HG02885 (cell line): ENCODE measurements around the gene ZNF384.

Source experiments
- ATAC-seq: cut with Tn5 transposase; IDR thresholded peaks from one replicate; pipeline ENCODE4 v1.9.1; 2021; ENCODE audit warnings: mild to moderate bottlenecking; ENCODE audit not compliant: unreplicated experiment, poor library complexity

The ZNF384 gene

DNA sequence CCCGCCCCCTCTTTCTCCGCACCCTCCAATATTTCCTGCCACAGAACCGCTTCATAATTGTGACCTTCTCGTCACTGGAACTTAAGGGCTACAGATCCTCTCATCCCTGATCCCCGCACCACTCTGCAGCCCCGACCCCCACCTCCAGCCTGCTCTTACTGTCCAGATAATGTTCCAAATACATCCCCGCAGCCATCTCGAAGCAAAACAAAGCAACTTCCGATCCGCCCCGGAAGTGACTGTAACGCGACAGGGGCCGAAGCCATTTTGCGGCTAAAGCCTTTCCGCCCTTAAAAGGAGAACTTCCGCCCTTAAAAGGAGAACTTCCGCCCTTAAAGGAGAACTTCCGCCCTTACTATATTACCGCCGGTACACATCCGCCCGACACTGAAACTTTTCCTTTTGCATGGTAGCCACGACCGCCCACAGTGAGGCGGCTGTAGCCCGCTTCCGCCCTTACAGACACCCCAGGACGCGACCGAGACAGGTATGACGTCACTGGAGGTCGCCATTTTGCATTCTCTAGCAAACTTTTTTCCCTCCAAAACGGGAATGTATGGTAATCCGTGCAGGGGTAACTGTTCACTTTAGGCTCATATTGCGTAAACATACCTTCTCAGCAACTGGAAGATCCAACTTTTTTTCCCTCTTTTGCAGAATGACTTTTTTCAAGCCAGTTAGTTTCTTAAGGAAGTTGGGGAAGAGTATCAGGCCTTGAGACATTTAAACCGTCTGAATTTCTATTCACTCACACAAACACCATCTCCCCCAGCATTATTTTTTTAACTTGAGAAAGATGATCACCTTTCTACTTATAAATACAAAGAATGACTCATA lies 26.1 kb downstream of the ZNF384 start, which contains the start of gene ING4:
TSS of gene ING4 (minus strand) at position 214 of the 837 bp plus-strand sequence. CDS start at position 196, 18 bp downstream.
- ATAC-seq, result peak; percentile 98

DNA sequence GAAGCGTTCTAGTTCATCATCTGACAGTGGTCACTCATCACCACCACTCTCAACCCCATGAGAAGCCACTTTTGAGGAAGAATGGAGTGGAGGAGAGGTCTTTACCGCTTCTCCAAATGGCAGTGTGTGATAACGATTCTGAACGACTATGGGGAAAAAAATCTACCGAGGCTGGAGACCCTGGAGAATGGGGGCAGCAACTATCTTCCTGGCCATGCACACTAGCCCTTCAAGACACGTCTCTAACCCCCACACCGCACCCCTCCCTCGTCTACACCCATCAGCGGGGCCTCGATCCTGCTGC lies 26.6 kb downstream of the ZNF384 start:
- no peak for ATAC-seq

DNA sequence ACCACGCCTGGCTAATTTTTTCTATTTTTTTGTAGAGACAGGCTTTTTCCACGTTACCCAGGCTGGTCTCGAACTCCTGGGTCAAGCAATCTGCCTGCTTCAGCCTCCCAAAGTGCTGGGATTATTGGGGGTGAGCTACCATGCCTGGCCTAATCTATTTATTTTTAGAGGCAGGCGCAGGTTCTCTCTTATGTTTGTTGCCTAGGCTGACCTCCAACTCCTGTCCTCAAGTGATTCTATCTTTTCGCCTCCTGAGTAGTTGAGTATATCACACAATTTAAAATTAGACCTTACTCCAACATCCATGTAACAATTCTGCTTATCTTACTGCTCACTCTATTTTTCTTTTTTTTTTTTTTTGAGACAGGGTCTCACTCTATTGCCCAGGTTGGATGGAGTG lies 35.2 kb downstream of the ZNF384 start:
- ATAC-seq, result no peak

GRCh38 chr12:6653342-6653741 lies 35.8 kb downstream of the ZNF384 start:
- ATAC-seq, result no peak

- ATAC-seq, result no peak
These were observed 36.8 kb downstream of the ZNF384 start for GRCh38 chr12:6652391-6652790.

DNA sequence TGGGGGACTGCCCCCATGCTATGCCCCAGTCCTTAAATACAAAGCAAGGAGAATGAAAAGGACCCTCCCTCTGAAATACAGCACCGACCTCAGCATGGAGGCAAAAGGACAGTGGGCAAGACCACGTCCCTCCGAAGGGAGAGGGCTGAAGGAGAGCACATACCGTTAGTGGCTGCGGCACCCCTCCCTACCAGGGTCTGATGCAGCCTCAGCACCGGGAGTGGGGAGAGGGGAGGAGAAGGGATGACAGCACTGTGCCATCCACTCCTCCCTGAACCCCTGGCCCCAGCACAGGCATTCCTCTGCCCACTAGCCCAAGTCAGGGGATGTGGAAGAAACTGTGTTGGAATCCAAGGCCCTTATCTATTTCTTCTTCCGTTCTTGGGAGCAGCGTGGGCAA lies 38.3 kb downstream of the ZNF384 start:
- ATAC-seq, result no peak

DNA sequence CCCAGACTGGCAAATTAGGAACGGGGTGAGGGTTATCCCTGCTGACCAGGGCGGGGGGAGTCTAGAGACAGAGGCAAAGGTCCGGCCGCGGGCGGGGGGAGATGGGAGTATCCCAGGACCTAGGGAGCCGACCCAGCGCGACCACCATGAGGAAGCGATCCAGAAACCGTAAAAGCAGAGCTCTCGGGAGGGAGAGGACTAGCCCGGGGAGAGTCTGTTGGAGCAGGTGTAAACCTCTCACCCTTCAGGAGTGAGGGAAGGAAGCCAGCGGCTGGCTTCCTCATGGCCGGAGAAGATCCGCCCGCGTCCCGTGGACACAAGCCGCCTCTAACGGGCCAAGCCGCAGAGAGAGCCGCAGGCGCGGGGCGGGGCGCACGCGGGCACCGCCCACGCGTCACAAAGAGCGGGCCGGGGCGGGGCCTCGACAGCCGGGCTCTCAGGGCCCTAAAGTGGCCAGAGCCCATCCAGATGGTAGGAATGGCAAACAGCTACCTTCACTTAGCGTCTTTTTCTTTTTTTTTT lies 42.0 kb downstream of the ZNF384 start, which contains the start of gene ACRBP:
TSS of gene ACRBP (minus strand) at position 350 of the 522 bp plus-strand sequence. CDS start at position 284, 66 bp downstream.
- peak; percentile 48 for ATAC-seq

GRCh38 chr12:6646276-6647082 lies 42.7 kb downstream of the ZNF384 start:
- ATAC-seq, result no peak

- no peak for ATAC-seq
These were observed 44.3 kb downstream of the ZNF384 start for GRCh38 chr12:6644903-6645302.

DNA sequence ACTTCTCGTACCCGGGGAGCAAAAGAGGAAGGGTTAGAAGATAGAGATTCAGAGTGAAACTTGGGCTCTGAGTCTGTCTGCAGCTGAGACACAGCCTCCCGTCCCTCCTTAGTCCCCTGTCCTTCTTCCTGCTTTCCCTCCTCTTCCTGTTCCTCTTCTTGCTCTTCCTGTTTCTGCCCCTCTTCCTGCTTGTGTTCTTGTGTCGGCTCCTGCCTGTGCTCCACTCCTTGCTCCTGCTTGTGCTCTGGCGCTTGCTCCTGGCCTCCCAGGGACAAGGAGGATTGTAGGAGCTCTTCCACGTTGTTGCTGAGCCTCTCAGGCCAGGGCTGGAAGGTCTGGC lies 44.9 kb downstream of the ZNF384 start:
- no peak for ATAC-seq

- ATAC-seq, result no peak
These were observed 45.5 kb downstream of the ZNF384 start for GRCh38 chr12:6643569-6644256.

DNA sequence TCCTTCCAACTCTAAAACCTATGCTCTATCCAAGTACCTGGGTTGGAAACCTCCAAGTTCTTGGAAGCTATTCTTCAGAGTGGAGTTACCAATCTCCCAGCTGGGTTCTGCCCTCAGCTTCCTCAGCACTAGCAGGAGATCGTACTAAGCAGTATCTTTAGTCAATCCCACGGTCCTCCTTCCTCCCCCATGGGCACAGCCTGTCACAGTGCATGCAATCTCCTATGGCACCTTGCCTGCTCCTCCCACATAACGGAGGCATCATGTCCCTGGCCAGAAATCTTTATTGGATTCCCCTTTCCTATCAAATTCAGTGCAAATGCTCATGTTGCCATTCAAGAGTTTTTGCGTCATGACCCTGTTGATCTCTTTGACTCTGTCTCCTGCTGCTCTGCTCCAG lies 48.0 kb downstream of the ZNF384 start:
- ATAC-seq, result no peak

DNA sequence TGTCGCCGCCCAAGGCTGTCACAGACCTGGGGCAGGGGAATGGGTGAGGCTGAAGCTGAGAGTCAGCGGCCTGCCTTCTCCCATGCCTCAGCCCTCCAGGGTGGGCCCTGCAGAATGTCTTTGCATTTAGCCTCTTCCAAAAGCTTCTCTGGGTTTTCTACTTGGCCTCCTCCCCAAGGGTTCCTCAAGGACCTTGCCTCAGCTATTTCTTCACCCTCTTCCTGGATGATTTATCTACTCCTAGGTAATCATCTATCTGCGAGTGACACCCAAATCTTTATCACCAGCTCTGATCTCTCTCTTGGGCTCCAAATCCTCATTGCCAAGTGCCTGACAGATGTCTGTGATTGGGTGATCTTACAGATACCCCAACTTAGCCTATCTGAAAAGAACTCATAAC lies 48.7 kb downstream of the ZNF384 start:
- ATAC-seq, result no peak

DNA sequence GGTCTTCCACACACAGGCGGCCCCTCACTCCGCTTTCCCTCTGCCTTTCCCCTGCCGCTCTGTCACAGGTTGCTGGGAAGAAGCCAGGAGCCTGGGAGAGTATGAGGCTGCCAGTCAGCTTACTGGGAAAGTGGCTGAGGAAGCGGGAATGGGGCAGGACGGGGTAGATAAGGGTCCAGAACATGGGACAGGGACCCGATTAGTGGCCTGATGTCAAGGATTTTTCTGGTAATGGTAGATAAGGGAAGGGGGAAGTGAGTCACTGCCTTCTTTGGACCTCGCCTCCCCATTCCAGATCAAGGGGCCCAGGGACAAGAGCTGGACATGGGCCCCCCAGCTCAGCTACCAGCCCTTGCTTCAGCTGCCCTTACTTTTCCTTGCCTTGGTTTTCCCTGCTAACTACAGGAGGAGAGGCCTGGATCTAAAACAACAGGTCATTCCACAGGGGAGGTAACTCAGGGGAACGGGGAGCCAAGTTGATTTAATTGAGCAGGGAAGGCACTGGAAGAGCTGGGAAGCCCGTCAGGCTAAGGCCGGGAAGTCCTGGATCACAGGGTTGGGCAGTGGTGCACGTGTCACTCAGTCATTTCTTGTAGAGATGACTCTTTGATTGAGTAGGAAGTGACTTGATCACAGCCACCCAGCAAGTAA lies 49.9 kb downstream of the ZNF384 start:
- ATAC-seq, result no peak

DNA sequence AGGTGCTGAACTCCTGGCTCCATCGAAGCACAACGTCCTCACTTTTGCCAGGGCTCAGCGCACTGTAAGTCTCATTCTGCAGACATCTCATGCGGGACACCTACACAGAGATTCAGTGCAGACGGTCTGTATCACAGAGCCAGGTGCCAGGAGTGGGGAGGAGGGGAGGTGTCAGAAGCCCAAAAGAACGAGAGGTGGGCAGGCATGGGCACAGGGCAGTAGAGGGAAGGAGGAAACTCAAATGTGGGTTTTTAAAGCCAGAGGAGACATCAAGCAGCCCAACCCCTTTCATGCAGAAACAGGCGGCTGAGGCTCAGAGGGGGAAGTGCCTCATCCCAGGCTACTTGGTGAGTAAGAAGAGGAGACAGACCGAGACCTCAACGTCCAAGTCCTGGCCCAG lies 50.9 kb downstream of the ZNF384 start:
- no peak for ATAC-seq

GRCh38 chr12:6635856-6636531 lies 53.2 kb downstream of the ZNF384 start, which contains the start of gene LPAR5:
Gene LPAR5, minus strand, starts transcription at chr12:6635959. Its CDS starts 14,711 bp downstream, at chr12:6621248.
- peak; percentile 41 for ATAC-seq

- peak; percentile 42 for ATAC-seq
These were observed 53.8 kb downstream of the ZNF384 start for GRCh38 chr12:6635375-6635855.

DNA sequence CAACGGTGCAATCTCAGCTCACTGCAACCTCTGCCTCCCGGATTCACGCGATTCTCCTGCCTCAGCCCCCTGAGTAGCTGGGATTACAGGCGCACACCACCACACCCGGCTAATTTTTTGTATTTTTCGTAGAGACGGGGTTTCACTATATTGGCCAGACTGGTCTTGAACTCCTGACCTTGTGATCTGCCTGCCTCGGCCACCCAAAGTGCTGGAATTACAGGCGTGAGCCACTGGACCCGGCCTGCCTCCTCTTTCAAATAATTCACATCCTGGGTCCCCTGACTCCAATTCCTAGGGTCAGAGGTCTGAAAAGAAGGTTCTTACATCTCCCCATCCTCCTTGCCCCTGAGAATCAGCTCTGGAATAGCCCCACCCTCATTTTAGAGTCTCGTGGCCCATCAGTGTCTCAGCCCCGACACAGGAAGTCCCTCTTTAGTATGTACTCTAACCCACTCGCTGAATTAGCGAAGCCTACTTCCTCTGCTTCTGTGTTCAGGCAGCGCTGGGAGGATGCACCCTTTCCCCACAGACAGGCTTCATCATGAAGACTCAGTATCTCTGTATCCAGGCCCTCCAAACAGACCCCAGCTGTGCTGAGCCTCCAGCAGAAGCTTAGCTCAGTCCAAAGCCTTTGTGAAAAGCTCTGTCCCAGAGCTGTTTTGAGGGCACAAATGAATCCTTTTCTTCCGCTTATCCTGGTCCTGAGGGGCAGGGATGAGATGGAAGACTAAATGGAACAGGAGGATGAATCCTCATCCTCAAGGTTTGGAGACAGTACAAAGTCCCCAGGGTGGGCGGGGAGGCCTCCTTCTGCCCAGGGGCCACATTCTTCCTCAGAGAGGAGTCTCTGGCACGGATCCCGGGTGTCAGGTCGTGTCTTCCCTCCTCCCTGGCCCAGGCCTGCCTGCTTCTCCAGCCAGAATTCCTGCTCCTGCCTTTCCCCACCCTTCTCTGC lies 56.9 kb downstream of the ZNF384 start:
- peak; percentile 59 for ATAC-seq
